Suprapubic skin (tissue), 3 donors: Measurements from ENCODE around the gene SNX6.

ENCODE experiments used
- EP300 ChIP-seq: sonication (generic); formaldehyde crosslinking; IDR thresholded peaks from one replicate; pipeline ENCODE4 v1.6.1; 2017; ENCODE audit warnings: antibody characterized with exemption
- POLR2A ChIP-seq, 2 donors: fragments of 450-650 bp; IDR thresholded peaks; one replicate each; pipeline ENCODE4 v1.6.1; 2017; ENCODE audit warnings: antibody characterized with exemption in 2 of 2, mild to moderate bottlenecking in 2 of 2, moderate library complexity in 2 of 2
- TF ChIP-seq, protein P1 (sequence below), 2 donors: fragments of 200-600 bp in 1 of 2; fragments of 450-650 bp in 1 of 2; sonication (generic) in 1 of 2; IDR thresholded peaks; one replicate each; pipeline ENCODE4 v1.5.1; 2016 to 2019; ENCODE audit warnings: antibody characterized with exemption in 2 of 2, mild to moderate bottlenecking in 1 of 2, moderate library complexity in 1 of 2

DNA sequence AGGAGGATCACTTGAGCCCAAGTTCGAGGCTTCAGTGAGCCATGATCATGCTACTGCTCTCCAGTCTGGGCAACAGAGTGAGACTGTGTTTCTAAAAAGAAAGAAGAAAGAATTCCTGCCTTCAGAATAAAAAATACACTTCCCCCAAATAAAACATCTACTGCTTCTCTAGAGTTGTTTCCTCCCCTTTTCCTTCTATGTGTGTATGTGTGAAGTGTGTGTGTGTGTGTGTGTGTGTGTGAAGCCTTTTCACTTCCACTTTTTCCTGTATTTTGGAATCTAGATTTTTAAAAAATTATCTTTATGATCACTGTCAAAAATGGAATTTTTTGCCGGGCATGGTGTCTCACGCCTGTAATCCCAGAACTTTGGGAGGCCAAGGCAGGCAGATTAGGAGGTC is 12.6 kb upstream of the SNX6 start:
- TF ChIP-seq, protein P1, sequence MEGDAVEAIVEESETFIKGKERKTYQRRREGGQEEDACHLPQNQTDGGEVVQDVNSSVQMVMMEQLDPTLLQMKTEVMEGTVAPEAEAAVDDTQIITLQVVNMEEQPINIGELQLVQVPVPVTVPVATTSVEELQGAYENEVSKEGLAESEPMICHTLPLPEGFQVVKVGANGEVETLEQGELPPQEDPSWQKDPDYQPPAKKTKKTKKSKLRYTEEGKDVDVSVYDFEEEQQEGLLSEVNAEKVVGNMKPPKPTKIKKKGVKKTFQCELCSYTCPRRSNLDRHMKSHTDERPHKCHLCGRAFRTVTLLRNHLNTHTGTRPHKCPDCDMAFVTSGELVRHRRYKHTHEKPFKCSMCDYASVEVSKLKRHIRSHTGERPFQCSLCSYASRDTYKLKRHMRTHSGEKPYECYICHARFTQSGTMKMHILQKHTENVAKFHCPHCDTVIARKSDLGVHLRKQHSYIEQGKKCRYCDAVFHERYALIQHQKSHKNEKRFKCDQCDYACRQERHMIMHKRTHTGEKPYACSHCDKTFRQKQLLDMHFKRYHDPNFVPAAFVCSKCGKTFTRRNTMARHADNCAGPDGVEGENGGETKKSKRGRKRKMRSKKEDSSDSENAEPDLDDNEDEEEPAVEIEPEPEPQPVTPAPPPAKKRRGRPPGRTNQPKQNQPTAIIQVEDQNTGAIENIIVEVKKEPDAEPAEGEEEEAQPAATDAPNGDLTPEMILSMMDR (IDR thresholded peaks at IDR 0.05), result no peak
- TF ChIP-seq POLR2A (IDR thresholded peaks at IDR 0.05) (no peak), EP300 (no peak)
